Stimulated activated effector memory CD8-positive, alpha-beta T cell treated with anti-CD3 and anti-CD28 coated beads, Interleukin-12 subunit alpha, Interleukin-12 subunit beta, amount 100 ng/mL, for 72 hours (primary cell): ENCODE data around the gene TAGLN2.

Experiments used
- ATAC-seq: fragments of 150-1000 bp; cut with Tn5 transposase; 2 replicates; pipeline ENCODE4 v1.10.0; 2021
- DNase-seq, 2 donors: peaks; one replicate each; pipeline ENCODE4 v3.0.0; 2021 to 2022; ENCODE audit warnings: low spot score in 2 of 2
- H3K27ac Mint-ChIP-seq: one replicate; pipeline ENCODE4 v1.8.0; 2022; ENCODE audit warnings: mild to moderate bottlenecking, mixed read lengths
- H3K36me3 Mint-ChIP-seq: one replicate; pipeline ENCODE4 v1.8.0; 2022; ENCODE audit warnings: mild to moderate bottlenecking, mixed read lengths
- H3K4me1 Mint-ChIP-seq: one replicate; pipeline ENCODE4 v1.8.0; 2022; ENCODE audit warnings: mixed read lengths
- H3K4me3 Mint-ChIP-seq: one replicate; pipeline ENCODE4 v1.8.0; 2022; ENCODE audit warnings: mild to moderate bottlenecking, mixed read lengths
- H3K9me3 Mint-ChIP-seq: one replicate; pipeline ENCODE4 v1.8.0; 2022; ENCODE audit warnings: mixed read lengths

The TAGLN2 gene

DNA sequence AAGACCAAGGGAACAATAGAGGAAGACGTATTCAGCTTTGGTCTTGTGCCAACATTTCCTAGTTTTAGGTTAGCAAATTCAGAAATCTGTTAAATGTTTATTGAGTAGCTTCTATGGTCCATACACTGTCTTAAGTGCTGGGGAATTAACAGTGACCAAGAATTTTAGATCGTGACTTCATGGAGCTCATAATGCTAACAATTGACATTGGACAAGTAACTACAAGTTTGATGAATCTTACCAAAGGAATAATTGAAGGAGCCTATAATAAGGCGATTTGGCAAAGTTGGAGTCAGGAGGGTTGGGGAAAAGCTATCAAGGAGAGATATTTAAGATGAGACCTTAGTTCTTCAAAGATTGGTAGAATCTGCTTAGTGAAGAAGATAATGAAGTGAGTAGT lies 30.1 kb upstream of the TAGLN2 start:
- DNase-seq (no peak), ATAC-seq (no peak)
- Mint-ChIP-seq H3K9me3 (no peaks in the 10 kb centered on the region), H3K27ac (no peak overlapping the region), H3K4me1 (peaks cover 11% of the 10 kb centered on the region), H3K4me3 (no peak overlapping the region), H3K36me3 (no peaks in the 10 kb centered on the region)

DNA sequence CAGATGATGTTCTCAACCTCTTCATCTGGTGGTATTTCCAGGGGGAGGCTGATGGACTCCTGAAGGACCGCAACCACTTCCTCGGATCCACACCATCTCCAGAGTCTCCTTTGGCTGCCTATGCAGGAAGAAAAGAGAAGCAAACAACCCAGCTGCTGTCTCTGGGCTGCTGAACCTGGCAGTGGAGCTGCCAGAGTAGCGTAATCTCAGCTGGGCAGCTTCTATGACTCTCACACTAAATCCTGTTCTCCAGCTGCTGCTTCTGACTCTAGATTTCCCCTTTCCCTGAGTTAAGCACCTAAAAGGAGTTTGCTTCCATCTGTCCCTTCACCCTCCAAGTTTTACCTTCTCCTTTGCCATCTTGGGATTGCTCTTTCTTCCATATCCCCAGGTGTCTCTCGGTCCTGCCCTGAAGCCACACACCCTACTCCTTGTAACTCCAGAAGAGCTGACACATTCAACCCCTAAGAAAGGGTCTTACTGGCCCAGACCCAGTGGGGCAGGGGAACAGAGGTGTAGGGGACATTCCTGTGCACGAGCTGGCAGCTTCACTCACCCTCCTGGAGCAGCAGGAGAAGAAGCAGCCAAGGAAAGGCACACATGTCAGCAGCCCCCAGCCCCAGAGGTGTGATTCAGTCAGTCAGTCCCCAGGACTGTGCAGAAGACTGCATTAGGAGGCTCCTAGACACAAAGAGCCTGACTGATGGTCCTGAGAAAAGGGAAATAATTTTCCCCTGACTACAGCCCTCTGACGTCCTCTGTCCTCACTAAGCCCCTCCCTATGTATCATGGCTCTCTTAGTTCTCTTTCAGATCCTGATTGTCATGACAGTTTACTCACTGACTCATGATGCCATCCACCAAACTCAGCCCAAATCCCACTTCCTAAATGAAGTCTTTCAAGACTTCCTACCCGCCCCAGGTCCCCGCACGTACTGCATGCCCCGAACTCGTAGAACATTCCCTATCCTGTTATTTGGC lies 28.5 kb upstream of the TAGLN2 start, which contains the start of gene SLAMF9:
Gene SLAMF9 (minus strand): TSS at position 702 of the 980 bp plus-strand sequence. CDS start 100 bp downstream, at position 602.
- Mint-ChIP-seq H3K4me1 (peaks cover 3% of the 10 kb centered on the region), H3K9me3 (no peaks in the 10 kb centered on the region), H3K4me3 (no peak within 1 kb of the TSS), H3K27ac (no peak within 1 kb of the TSS), H3K36me3 (no peaks in the 10 kb centered on the region)
- DNase-seq (no peak), ATAC-seq (no peak)

DNA sequence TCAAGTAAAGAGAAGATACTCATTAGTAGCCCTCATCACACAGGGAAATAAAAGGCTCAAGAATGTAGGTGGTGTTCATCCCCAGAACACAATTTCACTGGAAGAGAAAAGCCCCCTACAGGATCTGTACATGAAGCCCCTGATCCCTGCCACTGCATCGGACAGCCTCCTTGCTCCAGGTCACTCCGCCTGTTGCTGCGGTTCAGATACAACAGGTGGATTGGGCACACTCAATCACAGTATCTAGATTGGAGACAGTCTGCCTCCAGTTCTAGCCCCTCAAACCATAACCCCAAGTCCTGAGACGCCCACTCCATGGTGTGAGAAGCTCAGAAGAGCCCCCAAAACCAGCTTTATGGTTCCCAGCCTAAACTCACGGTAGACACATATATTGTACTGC lies 27.6 kb upstream of the TAGLN2 start:
- no peaks in the 10 kb centered on the region for H3K36me3 Mint-ChIP-seq
- H3K27ac Mint-ChIP-seq = no peak overlapping the region
- H3K4me1 Mint-ChIP-seq = no peaks in the 10 kb centered on the region
- ATAC-seq (no peak), DNase-seq (no peak)
- no peaks in the 10 kb centered on the region for H3K9me3 Mint-ChIP-seq
- H3K4me3 Mint-ChIP-seq = no peak overlapping the region

DNA sequence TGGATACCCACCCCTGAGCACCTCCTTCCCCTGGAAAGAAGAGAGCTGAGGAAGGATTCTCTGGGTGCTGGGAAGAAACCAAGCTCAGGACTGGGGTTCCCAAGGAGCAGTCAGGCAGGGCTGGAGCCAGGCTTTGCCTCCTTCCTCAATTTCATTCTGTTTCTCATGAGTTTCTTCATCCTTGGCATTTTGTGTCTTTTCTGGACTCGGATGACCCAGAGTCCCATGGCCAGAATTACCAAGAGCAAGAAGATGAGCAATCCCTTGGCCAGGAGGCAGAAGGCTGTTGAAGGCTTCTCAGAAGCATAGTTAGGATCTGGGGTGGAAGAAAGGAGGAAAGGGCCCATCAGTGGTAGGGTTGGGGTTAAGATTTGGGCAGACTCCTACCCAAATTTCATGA lies 26.2 kb upstream of the TAGLN2 start:
- H3K9me3 Mint-ChIP-seq = no peaks in the 10 kb centered on the region
- no peak overlapping the region for H3K27ac Mint-ChIP-seq
- no peaks in the 10 kb centered on the region for H3K4me1 Mint-ChIP-seq
- H3K36me3 Mint-ChIP-seq = no peaks in the 10 kb centered on the region
- DNase-seq (no peak), ATAC-seq (no peak)
- no peak overlapping the region for H3K4me3 Mint-ChIP-seq

DNA sequence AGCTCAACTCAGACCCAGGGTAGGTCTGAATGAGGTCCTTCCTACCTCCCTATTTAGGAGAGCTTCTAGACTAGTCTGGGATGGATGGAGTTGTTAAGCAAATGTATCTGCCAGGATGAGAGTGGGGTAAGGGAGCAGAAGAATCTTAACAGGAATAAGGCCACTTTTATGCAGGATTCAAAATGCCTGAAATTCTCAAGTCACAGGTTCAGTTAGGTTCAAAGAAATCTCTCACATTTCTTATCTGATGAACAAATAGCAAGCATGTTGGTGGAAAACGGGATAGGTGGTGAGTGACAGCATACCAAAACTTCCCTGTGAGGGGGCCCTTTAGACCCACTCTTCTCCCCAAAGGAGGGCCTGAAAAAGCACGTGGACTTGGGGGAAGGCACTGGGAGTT lies 25.7 kb upstream of the TAGLN2 start:
- Mint-ChIP-seq H3K9me3 (no peaks in the 10 kb centered on the region), H3K27ac (no peak overlapping the region), H3K4me1 (peaks cover 1% of the 10 kb centered on the region), H3K4me3 (no peak overlapping the region), H3K36me3 (no peaks in the 10 kb centered on the region)
- DNase-seq = no peak
- no peak for ATAC-seq

DNA sequence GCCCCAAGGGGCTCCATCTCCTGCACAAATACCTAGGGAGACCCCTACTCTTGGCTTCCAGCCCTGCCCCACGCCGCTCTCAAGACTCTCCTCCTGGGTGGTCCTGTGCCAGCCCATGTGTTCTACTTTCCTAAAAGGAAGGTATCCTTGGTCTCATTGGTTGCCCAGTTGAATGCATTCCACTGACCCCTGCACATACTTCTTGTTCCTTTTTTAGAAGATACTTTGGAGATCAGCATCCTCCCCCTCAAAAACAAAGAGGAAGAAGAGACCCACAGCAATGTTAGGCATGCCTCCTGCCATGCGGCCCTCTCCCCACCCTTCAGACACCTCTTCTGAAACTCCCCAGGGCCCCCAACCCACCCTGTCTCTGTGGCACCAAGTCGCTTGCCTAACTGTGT lies 24.7 kb upstream of the TAGLN2 start:
- H3K36me3 Mint-ChIP-seq = no peaks in the 10 kb centered on the region
- no peak overlapping the region for H3K4me3 Mint-ChIP-seq
- ATAC-seq (no peak), DNase-seq (no peak)
- no peaks in the 10 kb centered on the region for H3K9me3 Mint-ChIP-seq
- no peak overlapping the region for H3K27ac Mint-ChIP-seq
- H3K4me1 Mint-ChIP-seq = peaks cover 11% of the 10 kb centered on the region

DNA sequence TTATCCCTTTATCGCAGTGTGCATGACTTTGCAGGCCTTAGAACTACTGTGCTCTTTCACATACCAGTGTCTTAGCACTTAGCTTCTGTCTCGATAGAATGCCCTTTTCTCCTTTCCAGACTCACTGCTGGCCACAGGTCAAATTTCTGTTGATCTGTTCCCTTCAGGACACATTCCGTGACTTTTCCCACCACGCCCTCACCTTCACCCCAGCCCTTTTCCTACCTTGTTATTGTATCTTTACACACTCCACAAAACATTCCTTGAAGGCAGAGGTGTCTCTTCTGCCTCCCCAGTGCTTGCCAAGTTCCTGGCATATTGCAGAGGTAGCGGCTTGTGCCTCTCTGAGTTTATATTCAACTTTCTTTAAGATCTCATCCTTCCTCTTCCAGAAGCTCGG lies 23.8 kb upstream of the TAGLN2 start:
- H3K4me1 Mint-ChIP-seq = peaks cover 16% of the 10 kb centered on the region
- DNase-seq = no peak
- no peaks in the 10 kb centered on the region for H3K36me3 Mint-ChIP-seq
- H3K9me3 Mint-ChIP-seq = no peaks in the 10 kb centered on the region
- H3K4me3 Mint-ChIP-seq = no peak overlapping the region
- no peak for ATAC-seq
- H3K27ac Mint-ChIP-seq = peak overlapping the region; percentile 23

DNA sequence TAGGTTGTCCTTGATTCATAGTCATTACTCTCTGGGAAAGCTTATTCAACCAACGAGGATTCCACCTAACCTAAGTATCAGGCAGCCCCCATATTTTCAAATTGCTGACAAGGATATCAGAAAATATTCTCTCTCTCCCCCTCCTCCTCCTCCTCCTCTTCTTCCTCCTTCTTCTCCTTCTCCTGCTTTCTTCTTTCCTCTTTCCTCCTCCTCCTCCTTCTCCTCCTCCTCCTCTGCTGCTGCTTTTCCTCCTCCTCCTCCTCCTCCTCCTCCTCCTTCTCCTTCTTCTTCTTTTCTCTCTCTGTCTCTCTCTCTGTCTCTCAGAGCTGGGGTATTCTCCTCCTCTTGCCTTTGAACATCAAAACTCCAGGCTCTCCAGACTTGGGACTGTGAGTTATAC lies 22.6 kb upstream of the TAGLN2 start:
- Mint-ChIP-seq H3K9me3 (no peaks in the 10 kb centered on the region), H3K27ac (no peak overlapping the region), H3K4me3 (no peak overlapping the region), H3K36me3 (no peaks in the 10 kb centered on the region), H3K4me1 (peaks cover 16% of the 10 kb centered on the region)
- DNase-seq (no peak), ATAC-seq (no peak)

DNA sequence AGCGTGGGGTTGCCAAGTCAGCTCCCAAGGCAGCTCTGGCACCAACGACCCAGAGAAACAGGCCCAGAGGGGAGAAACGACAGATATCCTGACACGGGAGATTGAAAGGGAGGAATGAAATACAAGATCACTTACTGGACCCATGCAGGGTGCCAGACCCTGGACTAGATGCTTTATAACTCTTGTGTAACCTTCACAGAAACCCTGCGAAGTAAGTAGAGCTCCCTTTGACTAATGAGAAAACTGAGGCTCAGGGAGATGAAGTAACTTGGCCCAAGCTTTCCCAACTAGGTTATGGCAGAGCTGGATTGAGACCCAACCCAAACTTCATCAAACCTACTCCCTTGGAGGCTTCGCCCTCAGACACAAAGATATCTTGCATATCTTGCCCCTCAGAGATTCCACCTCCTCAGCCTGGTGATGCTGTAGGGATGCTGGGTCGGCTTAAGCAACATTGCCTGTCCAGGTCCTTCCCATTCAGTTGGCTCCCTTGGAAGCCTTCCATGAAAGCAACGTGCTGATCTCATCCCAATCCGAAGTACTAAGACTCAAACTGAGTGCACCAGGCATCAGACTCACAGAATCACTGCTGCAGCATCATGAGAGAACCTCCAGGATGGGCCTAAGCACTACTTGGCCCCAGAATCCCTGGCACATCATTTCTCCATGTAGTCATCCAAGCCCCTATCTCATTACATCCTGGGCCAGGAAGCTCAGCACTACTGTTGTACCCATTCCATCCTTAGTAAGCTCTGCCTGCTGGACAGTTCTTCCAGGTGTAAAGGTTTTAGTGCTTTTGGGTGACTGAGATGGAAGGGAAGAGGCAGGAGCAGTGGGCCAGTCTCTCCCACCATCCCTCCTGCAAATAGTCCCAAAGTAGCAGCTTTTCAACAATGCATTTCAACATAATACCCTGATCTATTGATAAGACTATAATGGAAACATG lies 21.2 kb upstream of the TAGLN2 start:
- H3K4me1 Mint-ChIP-seq = peaks cover 16% of the 10 kb centered on the region
- no peaks in the 10 kb centered on the region for H3K36me3 Mint-ChIP-seq
- DNase-seq (no peak), ATAC-seq (no peak)
- H3K27ac Mint-ChIP-seq = no peak overlapping the region
- H3K4me3 Mint-ChIP-seq = peak overlapping the region; percentile 66
- no peaks in the 10 kb centered on the region for H3K9me3 Mint-ChIP-seq

DNA sequence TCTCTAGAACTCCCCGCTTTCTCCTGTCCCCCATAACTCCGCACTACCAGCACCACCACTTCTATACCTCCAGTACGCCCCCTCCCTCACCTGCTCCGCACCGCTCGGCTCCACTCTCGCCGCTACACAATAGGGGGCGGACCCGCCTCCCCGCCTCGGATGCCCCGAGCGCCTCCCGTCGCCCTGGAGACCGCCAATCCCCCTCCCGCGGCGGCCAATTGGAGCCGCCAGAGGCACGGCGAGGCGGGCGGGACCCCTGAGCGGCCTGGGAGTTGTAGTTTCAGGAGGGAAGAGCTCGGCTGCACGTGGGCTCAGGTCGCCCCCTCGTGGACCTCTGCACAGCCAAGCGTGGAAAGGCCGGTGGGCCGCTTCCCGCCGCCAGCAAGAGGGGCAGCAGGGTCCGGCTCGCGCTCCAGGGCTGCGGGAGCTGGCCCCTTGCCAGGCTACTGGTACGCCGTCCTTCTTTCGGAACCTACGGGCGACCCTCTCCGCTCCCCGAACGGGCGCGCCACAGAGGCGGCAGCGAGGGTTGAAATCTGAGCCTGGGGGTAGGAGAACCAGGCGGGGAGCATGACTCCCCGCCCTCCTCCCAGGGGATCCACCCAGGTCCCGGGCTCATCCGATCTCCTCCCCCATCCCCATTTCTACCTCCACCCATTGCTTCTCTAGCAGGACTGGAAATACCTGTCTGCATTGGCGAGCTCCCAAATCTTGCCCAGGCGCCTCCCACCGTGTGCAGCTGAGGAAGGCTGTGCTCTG lies 20.4 kb upstream of the TAGLN2 start, which contains the start of gene IGSF9:
Gene IGSF9 (minus strand): TSS at position 131 of the 759 bp plus-strand sequence. CDS start 2,159 bp downstream, outside the sequence.
- peak in 1 of 2 donors; percentile 19 for DNase-seq
- Mint-ChIP-seq H3K27ac (peak within 1 kb of the TSS; percentile 16), H3K4me1 (peaks cover 16% of the 10 kb centered on the region), H3K4me3 (peak within 1 kb of the TSS; percentile 66), H3K9me3 (no peaks in the 10 kb centered on the region), H3K36me3 (no peaks in the 10 kb centered on the region)
- ATAC-seq = peak; percentile 83

DNA sequence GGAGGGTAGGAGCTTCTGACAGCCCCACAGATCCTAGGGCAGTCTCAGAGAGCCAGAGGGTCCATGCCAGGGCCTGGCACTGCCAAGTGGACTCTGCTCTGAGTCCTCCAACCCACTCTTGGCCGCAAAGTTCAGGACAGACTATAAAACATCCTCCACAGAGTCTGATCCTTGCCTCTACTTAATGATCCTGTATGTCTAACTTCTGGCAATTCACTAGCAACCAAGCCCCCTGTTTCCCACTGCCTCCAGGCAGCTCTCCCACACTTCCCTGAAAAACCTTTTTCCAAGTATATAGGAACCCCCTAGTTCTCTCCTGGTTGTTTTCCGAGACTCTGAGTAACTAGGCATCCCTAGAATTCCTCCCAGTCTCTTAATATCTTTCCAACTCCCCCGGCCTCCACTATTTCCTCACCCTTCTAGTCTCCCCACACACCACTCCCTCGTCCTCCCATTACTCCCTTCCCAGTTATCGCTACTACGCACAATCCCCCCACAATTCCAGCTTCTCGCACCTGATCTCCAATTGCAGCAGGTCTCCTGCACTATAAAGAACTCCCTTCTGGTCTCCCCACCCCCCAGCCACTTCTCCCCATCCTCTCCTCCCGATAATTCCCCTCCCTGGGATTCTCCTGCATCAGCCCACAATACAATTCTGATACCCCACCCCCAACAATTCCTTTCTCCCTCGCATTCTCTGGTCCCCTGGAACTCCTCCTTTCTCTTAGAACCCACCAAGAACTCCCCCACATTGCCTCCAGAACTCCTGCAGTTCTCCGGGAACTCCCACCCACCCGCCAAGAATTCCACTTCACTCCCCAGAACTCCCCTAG lies 19.5 kb upstream of the TAGLN2 start:
- Mint-ChIP-seq H3K27ac (peak overlapping the region; percentile 16), H3K36me3 (no peaks in the 10 kb centered on the region), H3K9me3 (no peaks in the 10 kb centered on the region), H3K4me1 (peaks cover 16% of the 10 kb centered on the region), H3K4me3 (peak overlapping the region; percentile 66)
- no peak for ATAC-seq
- no peak for DNase-seq

DNA sequence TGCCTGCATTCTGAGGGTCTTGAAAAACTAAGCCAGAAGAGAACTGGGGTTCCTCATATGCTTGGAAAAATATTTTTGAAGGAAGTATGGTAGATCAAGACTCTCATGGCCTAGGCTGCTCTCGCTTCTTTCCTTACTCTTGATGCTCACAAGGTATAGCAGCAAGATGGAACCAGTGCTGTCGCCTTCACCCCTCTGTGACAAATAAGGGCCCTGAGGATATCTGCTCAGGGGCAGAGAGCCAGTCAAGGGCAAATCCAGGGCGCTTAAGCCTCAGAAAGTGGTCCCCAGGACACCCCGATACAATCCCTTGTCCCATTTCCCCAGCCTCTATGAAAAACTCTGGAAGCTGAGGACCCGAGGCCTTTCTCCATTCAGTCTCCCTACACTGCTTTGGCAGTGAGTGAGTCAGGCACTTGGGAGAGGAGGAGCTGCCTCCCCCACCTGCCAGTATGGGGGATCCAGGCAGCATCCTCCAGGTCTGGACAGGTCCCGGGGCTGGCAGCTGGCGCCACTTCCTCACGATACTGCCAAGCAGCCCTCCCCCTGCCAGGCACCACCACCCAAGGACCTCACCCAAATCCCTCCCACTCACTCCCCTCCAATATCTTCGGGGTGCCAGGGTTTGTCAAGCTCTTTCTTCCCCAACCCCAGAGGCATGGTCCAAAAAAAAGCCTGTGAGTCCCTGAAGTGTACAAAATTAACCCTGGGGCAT lies 18.8 kb upstream of the TAGLN2 start:
- H3K4me3 Mint-ChIP-seq = no peak overlapping the region
- no peak for ATAC-seq
- no peak for DNase-seq
- H3K9me3 Mint-ChIP-seq = no peaks in the 10 kb centered on the region
- H3K27ac Mint-ChIP-seq = no peak overlapping the region
- H3K4me1 Mint-ChIP-seq = peaks cover 16% of the 10 kb centered on the region
- no peaks in the 10 kb centered on the region for H3K36me3 Mint-ChIP-seq

DNA sequence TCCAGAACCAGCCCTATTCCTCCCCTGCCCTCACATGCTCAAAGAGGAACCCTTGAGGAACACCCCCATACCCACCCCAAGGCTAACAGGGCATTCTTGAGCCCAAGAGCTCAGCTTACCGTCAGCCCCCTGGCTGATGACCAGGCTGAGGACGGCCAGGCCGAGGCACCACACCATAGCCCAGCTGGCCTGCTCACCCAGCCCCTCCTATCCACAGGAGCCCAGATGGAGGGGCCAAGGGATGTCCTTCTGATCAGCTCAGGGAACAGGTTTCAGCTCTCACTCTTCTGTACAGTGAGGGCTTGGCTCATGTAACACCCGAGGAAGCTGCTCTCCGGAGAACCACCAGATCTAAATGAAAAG lies 18.0 kb upstream of the TAGLN2 start:
- DNase-seq (no peak), ATAC-seq (no peak)
- no peak overlapping the region for H3K4me3 Mint-ChIP-seq
- no peak overlapping the region for H3K27ac Mint-ChIP-seq
- no peaks in the 10 kb centered on the region for H3K9me3 Mint-ChIP-seq
- H3K36me3 Mint-ChIP-seq = no peaks in the 10 kb centered on the region
- peaks cover 16% of the 10 kb centered on the region for H3K4me1 Mint-ChIP-seq
